Suprapubic skin (tissue), 3 donors: ENCODE measurements around the gene CILP2.

ENCODE experiments used
- POLR2AphosphoS5 ChIP-seq, 3 donors: sonication (generic); formaldehyde crosslinking; IDR thresholded peaks; one replicate each; pipeline ENCODE4 v1.6.1; 2017; ENCODE audit warnings: antibody characterized with exemption in 3 of 3
- TF ChIP-seq, protein P1 (sequence below), 2 donors: fragments of 200-600 bp in 1 of 2; fragments of 450-650 bp in 1 of 2; sonication (generic) in 1 of 2; IDR thresholded peaks; one replicate each; pipeline ENCODE4 v1.5.1; 2016 to 2019; ENCODE audit warnings: antibody characterized with exemption in 2 of 2, mild to moderate bottlenecking in 1 of 2, moderate library complexity in 1 of 2

DNA sequence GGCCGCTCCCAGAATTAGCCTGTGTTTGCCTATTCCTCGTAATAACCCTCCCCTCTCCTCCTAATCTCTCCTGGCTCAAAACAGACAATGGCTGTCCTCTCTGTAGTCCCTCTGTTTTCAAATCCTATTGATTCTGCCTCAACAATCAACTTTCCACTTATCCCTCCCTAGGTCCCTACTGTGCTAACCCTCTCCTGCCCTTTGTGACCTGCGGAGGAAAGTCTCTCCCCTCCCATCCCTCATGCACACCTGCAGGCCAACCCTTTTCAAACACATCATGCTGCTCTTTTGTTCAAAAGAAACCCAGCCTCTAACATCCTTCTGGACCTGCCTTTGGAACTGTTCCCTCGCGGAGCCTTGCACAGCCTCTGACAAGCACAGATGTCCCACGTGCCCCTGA is 37.3 kb downstream of the CILP2 start:
- TF ChIP-seq, protein P1, sequence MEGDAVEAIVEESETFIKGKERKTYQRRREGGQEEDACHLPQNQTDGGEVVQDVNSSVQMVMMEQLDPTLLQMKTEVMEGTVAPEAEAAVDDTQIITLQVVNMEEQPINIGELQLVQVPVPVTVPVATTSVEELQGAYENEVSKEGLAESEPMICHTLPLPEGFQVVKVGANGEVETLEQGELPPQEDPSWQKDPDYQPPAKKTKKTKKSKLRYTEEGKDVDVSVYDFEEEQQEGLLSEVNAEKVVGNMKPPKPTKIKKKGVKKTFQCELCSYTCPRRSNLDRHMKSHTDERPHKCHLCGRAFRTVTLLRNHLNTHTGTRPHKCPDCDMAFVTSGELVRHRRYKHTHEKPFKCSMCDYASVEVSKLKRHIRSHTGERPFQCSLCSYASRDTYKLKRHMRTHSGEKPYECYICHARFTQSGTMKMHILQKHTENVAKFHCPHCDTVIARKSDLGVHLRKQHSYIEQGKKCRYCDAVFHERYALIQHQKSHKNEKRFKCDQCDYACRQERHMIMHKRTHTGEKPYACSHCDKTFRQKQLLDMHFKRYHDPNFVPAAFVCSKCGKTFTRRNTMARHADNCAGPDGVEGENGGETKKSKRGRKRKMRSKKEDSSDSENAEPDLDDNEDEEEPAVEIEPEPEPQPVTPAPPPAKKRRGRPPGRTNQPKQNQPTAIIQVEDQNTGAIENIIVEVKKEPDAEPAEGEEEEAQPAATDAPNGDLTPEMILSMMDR (IDR thresholded peaks at IDR 0.05), result no peak
- no peak for TF ChIP-seq POLR2AphosphoS5 (IDR thresholded peaks at IDR 0.05)
